Measurements from ENCODE around the gene TRPM2.

Gene TRPM2

DNA sequence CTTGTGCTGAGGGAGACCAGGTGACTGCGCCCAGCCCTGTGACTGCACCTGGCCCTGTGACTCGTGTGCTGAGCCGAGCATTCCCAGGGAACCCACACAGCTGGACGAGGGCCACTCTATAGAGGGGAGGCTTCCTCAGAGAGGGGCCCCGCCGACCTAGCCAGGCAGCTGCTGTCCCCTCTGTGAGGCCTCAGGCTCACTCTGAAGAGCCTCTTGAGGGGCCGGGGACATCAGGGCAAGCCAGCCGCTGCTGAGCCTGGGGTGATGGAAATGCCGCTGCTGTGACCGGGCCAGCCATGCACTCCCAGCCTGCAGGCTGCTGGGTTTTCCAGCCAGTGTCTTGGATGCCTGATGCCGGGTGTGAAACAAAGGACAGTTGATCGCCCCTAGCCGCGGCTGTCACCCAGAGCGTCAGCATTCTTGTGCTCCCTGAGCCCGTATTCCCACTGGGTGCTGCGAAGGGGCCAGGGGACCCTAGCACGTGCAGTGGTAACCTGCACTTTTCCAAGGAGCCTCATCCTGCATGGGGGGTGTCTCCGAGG, 36.1 kb upstream of the TRPM2 start:
- no peak for TF ChIP-seq ZNF274 (IDR thresholded peaks at IDR 0.05; ENCODE audit: low read depth, low read length)

DNA sequence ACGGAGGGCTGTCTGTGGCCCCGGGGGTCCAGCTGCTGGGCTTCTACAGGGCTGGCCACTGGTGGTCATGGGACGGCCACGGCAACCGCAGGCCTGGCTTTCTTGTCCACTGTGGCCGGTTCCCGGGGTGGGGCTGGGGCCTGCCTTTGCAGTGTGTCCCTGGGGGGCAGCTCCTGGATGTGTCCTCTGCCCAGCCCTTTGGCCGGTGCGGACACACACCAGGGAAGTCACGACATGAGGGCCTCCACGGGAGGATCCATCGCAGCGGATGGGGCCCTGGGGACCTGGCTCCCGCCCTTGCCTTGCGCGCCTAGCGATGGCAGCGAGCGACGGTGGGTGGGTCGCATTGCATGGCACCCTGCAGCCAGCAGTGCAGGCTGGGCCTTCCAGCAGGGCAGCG, 35.5 kb upstream of the TRPM2 start:
- TF ChIP-seq ZNF274 (IDR thresholded peaks at IDR 0.05; ENCODE audit: low read depth, low read length), result no peak
- no peak overlapping the region for H3K4me3 ChIP-seq (ENCODE audit: low read length)

More for the DNA sequence above, 36.1 kb upstream of the TRPM2 start:
- no peak overlapping the region for H3K4me3 ChIP-seq (ENCODE audit: low read length)

DNA sequence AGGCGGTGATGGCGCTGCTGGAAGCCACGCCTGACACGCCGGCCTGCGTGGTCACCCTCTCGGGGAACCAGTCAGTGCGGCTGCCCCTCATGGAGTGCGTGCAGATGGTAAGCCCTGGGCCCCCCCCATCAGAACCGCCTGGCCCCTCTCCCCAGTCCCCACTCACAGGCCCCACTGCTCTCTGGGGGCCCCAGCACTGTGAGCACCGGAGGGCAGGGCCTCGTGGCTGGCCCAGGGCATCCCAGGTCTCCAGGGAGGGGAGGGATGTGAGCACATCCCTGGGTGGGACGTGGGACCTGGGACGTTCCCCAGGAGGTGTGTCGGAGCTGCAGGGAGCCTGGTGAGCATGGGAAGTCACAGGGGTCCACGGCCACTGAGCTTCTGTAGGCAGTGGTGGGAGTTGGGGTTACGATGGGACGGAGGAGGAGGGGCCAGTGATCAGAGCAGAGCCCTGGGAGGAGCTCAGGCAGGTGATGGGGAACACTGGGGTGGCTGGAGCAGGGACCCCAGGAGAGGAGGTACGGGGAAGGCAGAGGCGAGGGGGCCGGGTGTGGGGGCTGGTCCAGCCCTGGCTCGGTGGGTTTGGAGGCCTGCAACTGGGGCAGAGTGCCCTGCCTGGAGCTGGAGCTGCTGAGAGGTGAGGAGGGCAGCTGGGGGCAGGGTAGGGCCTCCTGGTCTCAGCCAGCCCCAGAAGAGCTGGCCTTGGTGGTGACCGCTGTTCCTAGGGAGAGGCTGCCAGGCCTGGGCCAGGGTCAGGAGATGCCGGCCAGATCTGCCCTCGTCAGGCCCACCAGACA, 34.7 kb upstream of the TRPM2 start:
- no peak for TF ChIP-seq ZNF274 (IDR thresholded peaks at IDR 0.05; ENCODE audit: low read depth, low read length)
- no peak overlapping the region for H3K4me3 ChIP-seq (ENCODE audit: low read length)

DNA sequence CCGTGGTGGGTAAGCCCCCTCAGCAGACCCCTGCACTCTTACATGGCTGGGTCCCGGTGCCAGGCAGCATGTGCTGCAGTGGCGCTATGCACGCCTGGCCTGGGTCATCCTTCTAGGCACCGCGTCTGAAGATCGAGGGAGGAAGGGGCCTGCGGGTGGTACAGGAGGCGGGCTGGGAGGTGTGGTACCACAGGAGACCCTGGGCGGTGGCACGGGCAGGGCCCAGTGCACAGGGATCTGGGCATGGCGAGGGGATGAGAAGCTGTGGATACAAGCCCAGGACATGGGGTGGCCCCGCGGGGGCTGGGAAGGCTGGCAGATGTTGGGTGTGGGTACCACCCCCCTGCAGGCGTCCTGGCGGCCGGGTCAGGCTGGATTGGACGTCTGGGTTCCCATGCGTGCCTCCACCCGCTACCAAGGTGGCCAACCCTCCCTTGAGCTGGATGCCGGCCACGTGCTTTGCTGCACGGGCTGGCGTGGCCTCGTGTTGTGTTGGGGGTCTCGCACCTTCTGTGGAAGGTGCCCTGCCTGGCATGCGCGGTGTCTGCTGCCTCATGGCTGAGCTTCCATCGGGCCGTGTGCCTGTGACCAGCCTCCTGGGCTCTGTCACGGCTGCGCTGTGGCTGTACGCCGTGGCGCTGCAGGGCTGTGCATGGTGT, 33.9 kb upstream of the TRPM2 start:
- no peak for TF ChIP-seq ZNF274 (IDR thresholded peaks at IDR 0.05; ENCODE audit: low read depth, low read length)
- H3K4me3 ChIP-seq (ENCODE audit: low read length), result no peak overlapping the region

DNA sequence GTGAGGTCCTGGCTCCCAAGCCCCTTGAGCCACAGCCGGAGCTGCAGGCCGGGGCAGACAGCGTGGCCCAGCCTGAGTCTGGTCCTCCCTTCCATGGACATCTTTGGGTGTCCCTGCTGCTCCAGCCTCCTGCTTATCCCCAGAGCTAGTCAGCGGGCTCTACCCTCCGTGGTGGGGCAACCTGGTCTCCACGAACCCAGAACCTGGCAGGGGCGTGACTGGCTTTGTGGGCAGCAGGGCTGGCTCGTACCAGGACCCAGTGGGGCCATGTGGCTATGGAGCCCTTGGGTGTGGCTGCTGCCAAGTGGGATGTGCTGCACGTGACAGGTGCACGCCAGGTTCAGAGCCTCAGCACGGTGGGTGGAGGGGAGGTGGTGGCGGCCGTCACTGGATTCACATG, 32.6 kb upstream of the TRPM2 start:
- TF ChIP-seq ZNF274 (IDR thresholded peaks at IDR 0.05; ENCODE audit: low read depth, low read length), result no peak
- no peak overlapping the region for H3K4me3 ChIP-seq (ENCODE audit: low read length)

DNA sequence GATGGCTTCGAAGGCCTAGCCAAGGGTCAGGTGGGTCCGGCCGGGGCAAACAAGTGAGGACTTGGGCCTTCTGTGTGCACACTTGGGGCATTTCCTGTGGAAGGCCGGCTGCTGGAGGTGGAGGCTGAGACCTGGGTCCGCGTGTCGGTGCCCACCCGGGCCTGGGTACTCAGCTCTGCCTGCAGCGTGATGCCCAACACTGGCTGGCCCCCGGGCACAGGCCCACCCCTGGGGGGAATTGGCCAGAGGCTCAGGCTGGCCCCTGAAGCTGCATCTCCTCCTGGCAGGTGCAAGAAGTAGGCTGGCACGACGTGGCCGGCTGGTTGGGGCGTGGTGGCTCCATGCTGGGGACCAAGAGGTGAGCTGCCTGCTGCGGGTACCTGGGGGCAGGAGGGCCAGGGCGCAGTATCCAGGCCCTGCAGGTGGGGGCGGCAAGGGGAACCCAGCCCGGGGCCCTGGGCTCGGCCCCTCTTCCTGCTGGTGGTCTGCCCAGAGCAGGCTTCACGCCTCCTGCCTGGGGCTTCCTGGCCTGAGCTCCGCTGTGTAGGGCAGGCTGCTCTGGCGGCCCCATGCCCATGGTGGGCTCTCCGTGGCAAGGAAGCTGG, 31.5 kb upstream of the TRPM2 start:
- H3K4me3 ChIP-seq (ENCODE audit: low read length), result no peak overlapping the region
- no peak for TF ChIP-seq ZNF274 (IDR thresholded peaks at IDR 0.05; ENCODE audit: low read depth, low read length)

DNA sequence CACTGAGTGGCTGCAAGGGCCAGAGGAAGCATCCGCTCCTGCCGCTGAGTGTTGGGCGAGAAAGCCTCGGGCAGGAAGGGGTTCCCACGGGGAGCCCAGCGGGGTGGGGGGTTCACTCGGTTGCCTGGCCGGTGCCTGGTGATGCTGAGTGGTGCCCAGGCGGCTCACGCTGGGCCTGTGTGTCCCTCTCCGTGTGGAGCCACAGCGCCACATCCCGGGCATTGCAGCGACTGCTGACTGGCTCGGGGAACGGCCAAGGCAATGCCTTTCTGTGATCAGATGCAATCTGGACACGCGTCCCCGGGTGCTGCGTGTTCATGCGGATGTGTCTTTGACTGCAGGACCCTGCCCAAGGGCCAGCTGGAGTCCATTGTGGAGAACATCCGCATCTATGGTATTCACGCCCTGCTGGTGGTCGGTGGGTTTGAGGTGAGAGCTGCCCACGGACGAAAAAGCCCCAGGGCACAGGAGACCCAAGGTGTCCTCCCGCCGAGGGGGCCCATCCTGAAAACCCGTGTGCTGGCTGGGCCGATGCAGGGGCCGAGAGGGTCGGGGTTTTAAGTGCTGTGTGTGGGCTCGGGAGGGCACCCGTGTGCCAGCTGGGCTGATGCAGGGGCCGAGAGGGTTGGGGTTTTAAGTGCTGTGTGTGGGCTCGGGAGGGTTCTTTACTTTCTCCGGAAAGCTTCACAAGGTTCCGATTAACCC, 30.6 kb upstream of the TRPM2 start:
- no peak overlapping the region for H3K4me3 ChIP-seq (ENCODE audit: low read length)
- TF ChIP-seq ZNF274 (IDR thresholded peaks at IDR 0.05; ENCODE audit: low read depth, low read length), result no peak

DNA sequence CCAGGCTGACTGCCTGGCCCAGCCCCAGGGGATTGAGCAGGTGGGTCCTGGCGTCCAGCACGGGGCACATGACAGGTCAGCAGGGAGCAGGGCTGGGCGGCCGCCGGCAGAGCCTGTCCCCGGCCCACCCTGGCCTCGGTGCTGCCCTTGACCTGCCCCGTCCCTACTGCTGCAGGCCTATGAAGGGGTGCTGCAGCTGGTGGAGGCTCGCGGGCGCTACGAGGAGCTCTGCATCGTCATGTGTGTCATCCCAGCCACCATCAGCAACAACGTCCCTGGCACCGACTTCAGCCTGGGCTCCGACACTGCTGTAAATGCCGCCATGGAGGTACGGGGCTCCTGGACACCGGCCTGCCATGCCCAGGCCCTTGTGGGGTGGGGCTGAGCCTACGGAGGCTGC, 29.8 kb upstream of the TRPM2 start:
- TF ChIP-seq ZNF274 (IDR thresholded peaks at IDR 0.05; ENCODE audit: low read depth, low read length), result no peak
- no peak overlapping the region for H3K4me3 ChIP-seq (ENCODE audit: low read length)

DNA sequence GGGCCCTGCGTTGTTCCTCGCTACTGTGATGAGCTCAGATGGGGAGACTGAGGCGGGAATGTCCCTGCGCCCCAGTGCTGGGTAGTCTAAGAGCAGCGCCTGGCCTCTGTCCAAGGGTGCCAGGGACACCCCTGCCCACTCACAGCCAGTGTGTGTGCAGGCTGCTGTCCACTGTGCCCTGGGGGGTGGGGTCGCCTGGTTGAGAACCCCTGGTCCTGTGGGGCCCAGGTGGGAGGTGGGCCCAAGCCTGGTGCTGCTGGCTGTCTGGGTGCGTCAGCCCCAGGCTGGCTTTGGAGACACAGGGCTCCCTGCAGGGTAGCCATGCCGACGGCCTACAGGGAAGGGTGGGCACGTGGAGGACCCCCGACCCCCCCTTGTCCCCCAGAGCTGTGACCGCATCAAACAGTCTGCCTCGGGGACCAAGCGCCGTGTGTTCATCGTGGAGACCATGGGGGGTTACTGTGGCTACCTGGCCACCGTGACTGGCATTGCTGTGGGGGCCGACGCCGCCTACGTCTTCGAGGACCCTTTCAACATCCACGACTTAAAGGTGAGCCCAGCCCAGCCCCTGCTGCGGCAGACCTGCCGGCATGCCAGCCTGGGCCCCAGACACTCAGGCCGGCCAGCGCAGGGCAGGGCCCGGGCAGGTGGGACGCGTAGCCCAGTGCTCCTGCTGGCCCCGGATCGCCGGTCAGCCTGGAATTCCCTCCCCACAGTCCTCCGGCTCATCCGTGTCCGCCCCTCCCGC, 29.1 kb upstream of the TRPM2 start:
- no peak overlapping the region for H3K4me3 ChIP-seq (ENCODE audit: low read length)
- TF ChIP-seq ZNF274 (IDR thresholded peaks at IDR 0.05; ENCODE audit: low read depth, low read length), result no peak

DNA sequence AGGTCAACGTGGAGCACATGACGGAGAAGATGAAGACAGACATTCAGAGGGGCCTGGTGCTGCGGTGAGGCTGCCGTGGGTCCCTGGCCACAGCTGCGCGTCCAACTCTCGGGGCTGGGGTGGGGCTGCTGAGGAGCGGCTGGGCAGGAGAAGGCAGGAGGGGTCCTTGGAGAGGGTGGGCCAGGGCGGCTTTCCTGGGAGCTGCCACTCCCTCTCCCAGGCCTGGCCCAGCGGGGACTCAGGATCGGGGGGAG, 28.6 kb upstream of the TRPM2 start:
- H3K4me3 ChIP-seq (ENCODE audit: low read length), result no peak overlapping the region
- TF ChIP-seq ZNF274 (IDR thresholded peaks at IDR 0.05; ENCODE audit: low read depth, low read length), result no peak

DNA sequence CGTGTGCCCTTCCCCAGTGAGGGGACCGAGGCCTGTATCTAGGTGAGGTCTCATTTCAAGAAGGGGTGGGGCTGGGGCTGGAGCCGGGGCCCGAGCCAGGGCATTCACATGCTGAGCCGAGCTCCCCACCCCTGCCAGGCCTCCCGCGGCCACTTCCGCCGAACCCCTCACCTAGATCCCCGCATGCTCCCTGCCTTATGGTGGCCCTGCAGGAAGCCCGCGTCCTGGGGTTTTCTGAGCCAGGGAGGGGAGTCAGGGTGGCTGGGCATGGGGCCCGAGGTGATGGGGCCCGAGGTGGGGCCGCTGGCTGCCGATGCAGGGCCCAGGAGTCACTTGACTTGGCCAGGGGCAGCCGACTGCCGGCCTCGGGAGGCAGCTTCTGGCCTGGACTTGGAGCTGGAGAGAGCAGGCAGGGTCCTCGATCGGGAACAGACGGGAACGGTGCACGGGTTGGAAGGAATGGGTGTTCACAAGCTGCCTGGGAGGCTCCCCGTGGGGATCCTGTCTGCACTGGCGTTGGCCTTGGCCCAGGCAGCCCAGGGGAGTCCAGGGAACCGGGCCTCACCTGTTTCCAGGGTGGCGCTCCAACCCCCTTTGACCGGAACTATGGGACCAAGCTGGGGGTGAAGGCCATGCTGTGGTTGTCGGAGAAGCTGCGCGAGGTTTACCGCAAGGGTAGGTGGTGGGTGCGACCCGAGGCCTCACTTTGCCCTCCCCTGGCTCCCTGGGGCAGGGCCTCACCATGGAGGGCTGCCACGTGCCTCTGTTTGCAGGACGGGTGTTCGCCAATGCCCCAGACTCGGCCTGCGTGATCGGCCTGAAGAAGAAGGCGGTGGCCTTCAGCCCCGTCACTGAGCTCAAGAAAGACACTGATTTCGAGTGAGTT, 27.8 kb upstream of the TRPM2 start:
- TF ChIP-seq ZNF274 (IDR thresholded peaks at IDR 0.05; ENCODE audit: low read depth, low read length), result no peak
- no peak overlapping the region for H3K4me3 ChIP-seq (ENCODE audit: low read length)

DNA sequence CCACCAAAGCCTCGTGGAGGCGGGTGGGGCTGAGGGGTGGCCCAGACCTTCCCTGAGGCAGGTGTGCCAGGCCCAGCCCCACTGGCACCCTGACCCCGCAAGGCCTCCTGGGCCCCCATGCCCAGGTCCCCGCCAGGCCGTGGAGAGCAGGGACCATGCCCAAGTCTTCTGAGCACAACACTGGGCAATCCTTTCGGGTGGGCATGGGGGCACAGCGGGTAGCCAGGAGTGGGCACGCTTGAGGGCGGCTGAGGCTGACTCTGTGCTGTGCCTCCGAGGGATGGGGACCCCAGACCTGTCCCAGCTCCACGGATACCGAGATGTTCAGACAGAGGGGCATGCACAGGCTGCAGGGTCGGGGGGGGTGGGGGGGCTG, 27.2 kb upstream of the TRPM2 start:
- H3K4me3 ChIP-seq (ENCODE audit: low read length), result no peak overlapping the region
- no peak for TF ChIP-seq ZNF274 (IDR thresholded peaks at IDR 0.05; ENCODE audit: low read depth, low read length)
